NCI-H345 (cell line): Measurements from ENCODE around the gene PHTF2.

Source experiments
- DNase-seq: peaks from one replicate; lab custom pipeline; 2025; lab: John Stamatoyannopoulos, UW

The PHTF2 gene

GRCh38 chr7:77794000-77794399 is 4.6 kb upstream of the PHTF2 start:
- no peak for DNase-seq

GRCh38 chr7:77796109-77796508 is 2.5 kb upstream of the PHTF2 start:
- no peak for DNase-seq

- DNase-seq, result no peak
Measured at GRCh38 chr7:77796960-77797359, 1.6 kb upstream of the PHTF2 start.

- peak; percentile 65 for DNase-seq
Measured at GRCh38 chr7:77797734-77798393, 709 bp upstream of the PHTF2 start.

GRCh38 chr7:77799078-77799964 is 748 bp downstream of the PHTF2 start:
- DNase-seq, result peak; percentile 24

- DNase-seq, result no peak
Measured at GRCh38 chr7:77800158-77800557, 1.6 kb downstream of the PHTF2 start.

GRCh38 chr7:77800730-77801129 is 2.2 kb downstream of the PHTF2 start:
- DNase-seq, result no peak

- no peak for DNase-seq
Measured at GRCh38 chr7:77802557-77803405, 4.2 kb downstream of the PHTF2 start.

- no peak for DNase-seq
Measured at GRCh38 chr7:77806425-77806824, 7.9 kb downstream of the PHTF2 start.

- no peak for DNase-seq
Measured at GRCh38 chr7:77808517-77808916, 9.9 kb downstream of the PHTF2 start.

GRCh38 chr7:77811516-77812289 is 13.1 kb downstream of the PHTF2 start:
- no peak for DNase-seq

- no peak for DNase-seq
Measured at GRCh38 chr7:77812290-77812685, 13.7 kb downstream of the PHTF2 start.

- no peak for DNase-seq
Measured at GRCh38 chr7:77813180-77813579, 14.6 kb downstream of the PHTF2 start.

- no peak for DNase-seq
Measured at GRCh38 chr7:77819021-77819420, 20.4 kb downstream of the PHTF2 start.

- DNase-seq, result no peak
Measured at GRCh38 chr7:77820967-77821366, 22.4 kb downstream of the PHTF2 start.

GRCh38 chr7:77822269-77822668 is 23.7 kb downstream of the PHTF2 start:
- DNase-seq, result peak; percentile 15

GRCh38 chr7:77823787-77824186 is 25.2 kb downstream of the PHTF2 start:
- DNase-seq, result no peak

- DNase-seq, result no peak
Measured at GRCh38 chr7:77824636-77825035, 26.1 kb downstream of the PHTF2 start.

GRCh38 chr7:77825131-77825530 is 26.6 kb downstream of the PHTF2 start:
- no peak for DNase-seq

- DNase-seq, result no peak
Measured at GRCh38 chr7:77826300-77826699, 27.7 kb downstream of the PHTF2 start.

GRCh38 chr7:77827999-77828398 is 29.4 kb downstream of the PHTF2 start:
- no peak for DNase-seq
